ENCODE measurements around the gene ZNF625.

ZNF625 gene

GRCh38 chr19:12095111-12095790 lies 61.3 kb downstream of the ZNF625 start:
- H3K4me3 ChIP-seq (ENCODE audit: low read length): no peak overlapping the region
- H3K9ac ChIP-seq (ENCODE audit: low read depth, low read length): no peak overlapping the region
- no peaks in the 10 kb centered on the region for H3K4me1 ChIP-seq (ENCODE audit: insufficient read depth, low read length)
- peaks cover 59% of the 10 kb centered on the region for H3K36me3 ChIP-seq (ENCODE audit: insufficient read depth, low read length)
- WGBS: 94% methylated on average over 4 of the region's 4 CpGs
- H3K9me3 ChIP-seq (ENCODE audit: insufficient read depth, low read depth, low read length): peaks cover 38% of the 10 kb centered on the region
- no peaks in the 10 kb centered on the region for H3K27me3 ChIP-seq (ENCODE audit: insufficient read depth, low read length)
- H3K27ac ChIP-seq (ENCODE audit: low read depth, low read length): no peak overlapping the region

Data from HUES64 (cell line).